Right atrium auricular region (tissue), 2 donors: ENCODE results near the gene RPRD1A. TPM values are rescaled to one million over a fixed set of nuclear protein-coding genes. Genes with fewer than 3 reads are reported as not detected.
A peak's percentile ranks its signal among the peaks of the same experiment; 100 is the strongest.

Source experiments
- DNase-seq: peaks from one replicate; pipeline ENCODE4 v3.0.0-alpha.2; 2019; ENCODE audit warnings: low spot score
- H3K27ac ChIP-seq, 2 donors: fragments of 200-600 bp; sonication (generic); 1 replicate in 1 of 2; 2 replicates in 1 of 2; pipeline ENCODE4 v1.5.1; 2016 to 2019
- H3K27me3 ChIP-seq, 2 donors: fragments of 200-600 bp; sonication (generic); one replicate each; pipeline versions ENCODE4 v1.5.1 to v1.6.0; 2017 to 2019
- H3K36me3 ChIP-seq: fragments of 200-600 bp; sonication (generic); one replicate; pipeline ENCODE4 v1.5.1; 2016
- H3K4me1 ChIP-seq, 2 donors: fragments of 200-600 bp; sonication (generic); one replicate each; pipeline versions ENCODE4 v1.5.1 to v1.6.0; 2017 to 2019
- H3K4me3 ChIP-seq, 2 donors: fragments of 200-600 bp; sonication (generic); 1 replicate in 1 of 2; 2 replicates in 1 of 2; pipeline ENCODE4 v1.5.1; 2017 to 2019; ENCODE audit warnings: mild to moderate bottlenecking in 1 of 2, moderate library complexity in 1 of 2
- H3K9me3 ChIP-seq, 2 donors: fragments of 200-600 bp; sonication (generic); one replicate each; pipeline ENCODE4 v1.5.1; 2019
- CTCF ChIP-seq, 2 donors: fragments of 200-600 bp; sonication (generic); IDR thresholded peaks; one replicate each; pipeline ENCODE4 v1.5.1; 2019; ENCODE audit warnings: antibody characterized with exemption in 2 of 2
- total RNA-seq, 2 donors: library from RNA; depleted of rRNA; stranded (reverse); fragments of >200 nt; gene quantifications; one replicate each; pipeline ENCODE4 v1.1.0, GENCODE V29; 2016

Gene RPRD1A
- total RNA-seq, 2 donors from 2014 or later: 34.2 to 51.7 TPM

GRCh38 chr18:36006997-36007396 is 60.4 kb downstream of the RPRD1A start:
- no peaks in the 10 kb centered on the region for H3K9me3 ChIP-seq
- no peaks in the 10 kb centered on the region for H3K36me3 ChIP-seq
- no peak overlapping the region for H3K27ac ChIP-seq
- H3K4me1 ChIP-seq: no peaks in the 10 kb centered on the region
- no peak overlapping the region for H3K4me3 ChIP-seq
- TF ChIP-seq CTCF (IDR thresholded peaks at IDR 0.05): no peak
- DNase-seq: no peak
- H3K27me3 ChIP-seq: no peaks in the 10 kb centered on the region

GRCh38 chr18:35999925-36000324 is 67.4 kb downstream of the RPRD1A start:
- Histone ChIP-seq H3K9me3 (no peaks in the 10 kb centered on the region), H3K36me3 (no peaks in the 10 kb centered on the region), H3K27me3 (no peaks in the 10 kb centered on the region), H3K4me3 (no peak overlapping the region), H3K27ac (no peak overlapping the region), H3K4me1 (no peaks in the 10 kb centered on the region)
- DNase-seq: no peak
- no peak for TF ChIP-seq CTCF (IDR thresholded peaks at IDR 0.05)

- no peak overlapping the region for H3K4me3 ChIP-seq
- TF ChIP-seq CTCF (IDR thresholded peaks at IDR 0.05): peak in 1 of 2 donors; percentile 20
- no peaks in the 10 kb centered on the region for H3K9me3 ChIP-seq
- H3K27me3 ChIP-seq: no peaks in the 10 kb centered on the region
- H3K27ac ChIP-seq: no peak overlapping the region
- H3K36me3 ChIP-seq: no peaks in the 10 kb centered on the region
- no peaks in the 10 kb centered on the region for H3K4me1 ChIP-seq
- DNase-seq: no peak
Measured at GRCh38 chr18:35998967-35999366, 68.4 kb downstream of the RPRD1A start.

- Histone ChIP-seq H3K36me3 (no peaks in the 10 kb centered on the region), H3K27ac (no peak overlapping the region), H3K27me3 (no peaks in the 10 kb centered on the region), H3K4me1 (no peaks in the 10 kb centered on the region), H3K4me3 (no peak overlapping the region), H3K9me3 (no peaks in the 10 kb centered on the region)
- no peak for DNase-seq
- TF ChIP-seq CTCF (IDR thresholded peaks at IDR 0.05): no peak
Measured at GRCh38 chr18:35993013-35993412, 74.3 kb downstream of the RPRD1A start.

GRCh38 chr18:35991696-35992095 is 75.7 kb downstream of the RPRD1A start:
- TF ChIP-seq CTCF (IDR thresholded peaks at IDR 0.05): no peak
- DNase-seq: no peak
- Histone ChIP-seq H3K27ac (no peak overlapping the region), H3K4me3 (no peak overlapping the region), H3K27me3 (no peaks in the 10 kb centered on the region), H3K4me1 (no peaks in the 10 kb centered on the region), H3K36me3 (no peaks in the 10 kb centered on the region), H3K9me3 (no peaks in the 10 kb centered on the region)

- H3K36me3 ChIP-seq: peaks cover 17% of the 10 kb centered on the region
- H3K27ac ChIP-seq: no peak overlapping the region
- TF ChIP-seq CTCF (IDR thresholded peaks at IDR 0.05): no peak
- no peak overlapping the region for H3K4me3 ChIP-seq
- H3K27me3 ChIP-seq: no peaks in the 10 kb centered on the region
- H3K4me1 ChIP-seq: no peaks in the 10 kb centered on the region
- no peaks in the 10 kb centered on the region for H3K9me3 ChIP-seq
- no peak for DNase-seq
Measured at GRCh38 chr18:35983818-35984217, 83.5 kb downstream of the RPRD1A start.
